PC-9 (cell line): ENCODE data around the gene AIG1. TPM values are rescaled to one million over a fixed set of nuclear protein-coding genes. Genes with fewer than 3 reads are reported as not detected.
A peak's percentile ranks its signal among the peaks of the same experiment; 100 is the strongest.

Experiments used
- BruUV-seq: library from RNA; stranded (reverse); fragments of 400-500 nt; replicated peaks from 2 replicates; lab custom pipeline; 2021; lab: Mats Ljungman, UMichigan
- CTCF ChIA-PET: fragments of 300-600 bp; sonication (Branson Sonifier 250); formaldehyde crosslinking; loops from one replicate; lab custom pipeline; 2022; ENCODE audit warnings: antibody characterized with exemption; lab: Charles Lee
- POLR2A ChIA-PET: fragments of 300-600 bp; sonication (Branson Sonifier 250); formaldehyde crosslinking; loops from one replicate; lab custom pipeline; 2022; ENCODE audit warnings: antibody characterized with exemption; ENCODE audit not compliant: unreplicated experiment; lab: Charles Lee
- DNase-seq, 2 experiments: peaks; one replicate each; pipeline versions ENCODE4 v3.0.0 to v3.0.0-alpha.2; 2015 to 2022; ENCODE audit warnings: mixed read lengths in 1 of 2
- H2AFZ ChIP-seq: fragments of 200-600 bp; sonication (generic); 2 replicates; pipeline ENCODE4 v1.8.1; 2017; ENCODE audit warnings: antibody characterized with exemption
- H3F3A ChIP-seq: fragments of 200-600 bp; sonication (generic); 2 replicates; pipeline ENCODE4 v1.8.1; 2017; ENCODE audit warnings: antibody characterized with exemption, mild to moderate bottlenecking, low read depth; ENCODE audit not compliant: insufficient read depth
- H3K27ac ChIP-seq: fragments of 200-600 bp; sonication (generic); 2 replicates; pipeline ENCODE4 v1.6.1; 2016; ENCODE audit warnings: mixed run types
- H3K27me3 ChIP-seq: fragments of 200-600 bp; sonication (generic); 2 replicates; pipeline ENCODE4 v1.6.1; 2016; ENCODE audit warnings: low read depth, mixed run types; ENCODE audit not compliant: insufficient read depth
- H3K36me3 ChIP-seq: fragments of 200-600 bp; sonication (generic); 2 replicates; pipeline ENCODE4 v1.6.1; 2016; ENCODE audit warnings: low read depth, mixed run types
- H3K4me1 ChIP-seq: fragments of 200-600 bp; sonication (generic); replicated peaks from 2 replicates; pipeline ENCODE4 v1.6.1; 2016; ENCODE audit warnings: mixed run types; ENCODE audit not compliant: insufficient read depth
- H3K4me2 ChIP-seq: fragments of 200-600 bp; sonication (generic); 2 replicates; pipeline ENCODE4 v1.6.1; 2017; ENCODE audit warnings: mixed run types
- H3K4me3 ChIP-seq: fragments of 200-600 bp; sonication (generic); 2 replicates; pipeline ENCODE4 v1.6.1; 2016; ENCODE audit warnings: mixed run types
- H3K79me2 ChIP-seq: fragments of 200-600 bp; sonication (generic); 2 replicates; pipeline ENCODE4 v1.6.1; 2017; ENCODE audit warnings: low read depth, mixed run types
- H3K9me2 ChIP-seq: fragments of 200-600 bp; sonication (generic); 2 replicates; pipeline ENCODE4 v1.8.1; 2017; ENCODE audit warnings: mild to moderate bottlenecking; ENCODE audit not compliant: insufficient read depth
- H3K9me3 ChIP-seq: fragments of 200-600 bp; sonication (generic); 2 replicates; pipeline ENCODE4 v1.8.1; 2016; ENCODE audit warnings: low read depth; ENCODE audit not compliant: insufficient read depth
- H4K20me1 ChIP-seq: fragments of 200-600 bp; sonication (generic); 2 replicates; pipeline ENCODE4 v1.8.1; 2017; ENCODE audit not compliant: insufficient read depth
- EZH2 ChIP-seq: fragments of 200-600 bp; sonication (generic); IDR thresholded peaks from 2 replicates; pipeline ENCODE4 v1.8.0; 2017; ENCODE audit warnings: antibody characterized with exemption, low read depth
- intact Hi-C: fragments of 100-400 bp; cut with micrococcal nuclease; formaldehyde crosslinking; loops from one replicate; pipeline ENCODE4 v1.10.0; 2022; ENCODE audit not compliant: unreplicated experiment
- total RNA-seq: library from RNA; stranded (reverse); gene quantifications from 2 replicates; pipeline ENCODE4 v1.2.3, GENCODE V29; 2021
- TF ChIP-seq, protein P1 (sequence below): fragments of 200-600 bp; sonication (generic); conservative IDR thresholded peaks from 2 replicates; pipeline ENCODE4 v1.6.1; 2017; ENCODE audit warnings: mixed run types, antibody characterized with exemption, mild to moderate bottlenecking, moderate library complexity

Gene AIG1
- total RNA-seq, 1 experiment from 2014 or later, result 37.7 TPM

DNA sequence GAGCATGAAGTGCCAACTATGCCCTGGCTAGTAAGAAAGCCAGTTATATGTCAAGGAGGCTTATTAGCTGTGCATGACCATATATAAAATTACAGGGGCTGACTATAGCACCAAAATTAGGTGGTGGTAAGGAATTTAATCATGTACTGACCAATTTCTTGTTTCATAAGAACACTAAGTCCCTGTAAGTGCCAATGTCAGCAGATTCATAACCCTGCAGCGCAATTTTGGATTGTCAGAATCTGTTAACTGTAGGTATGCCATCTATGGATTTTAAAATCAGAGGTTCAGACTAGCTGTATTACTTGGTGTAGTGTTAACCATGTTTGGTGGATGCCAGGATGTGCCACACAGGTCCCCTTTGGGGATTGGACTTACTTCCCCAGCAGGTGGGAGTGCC lies 207.8 kb downstream of the AIG1 start:
- DNase-seq, result no peak
- no peaks in the 10 kb centered on the region for H3F3A ChIP-seq
- H4K20me1 ChIP-seq, result no peaks in the 10 kb centered on the region
- H3K4me2 ChIP-seq, result no peak overlapping the region
- no peak overlapping the region for H3K4me3 ChIP-seq
- H3K27me3 ChIP-seq, result no peaks in the 10 kb centered on the region
- no peaks in the 10 kb centered on the region for H3K9me2 ChIP-seq
- no TSS peak for BruUV-seq
- no peak overlapping the region for H2AFZ ChIP-seq
- no peaks in the 10 kb centered on the region for H3K4me1 ChIP-seq
- ChIA-PET POLR2A (no interaction called here), CTCF (no interaction called here)
- H3K36me3 ChIP-seq, result no peaks in the 10 kb centered on the region
- no peaks in the 10 kb centered on the region for H3K79me2 ChIP-seq
- H3K9me3 ChIP-seq, result no peaks in the 10 kb centered on the region
- intact Hi-C loops, result no loop called here
- TF ChIP-seq, protein P1, sequence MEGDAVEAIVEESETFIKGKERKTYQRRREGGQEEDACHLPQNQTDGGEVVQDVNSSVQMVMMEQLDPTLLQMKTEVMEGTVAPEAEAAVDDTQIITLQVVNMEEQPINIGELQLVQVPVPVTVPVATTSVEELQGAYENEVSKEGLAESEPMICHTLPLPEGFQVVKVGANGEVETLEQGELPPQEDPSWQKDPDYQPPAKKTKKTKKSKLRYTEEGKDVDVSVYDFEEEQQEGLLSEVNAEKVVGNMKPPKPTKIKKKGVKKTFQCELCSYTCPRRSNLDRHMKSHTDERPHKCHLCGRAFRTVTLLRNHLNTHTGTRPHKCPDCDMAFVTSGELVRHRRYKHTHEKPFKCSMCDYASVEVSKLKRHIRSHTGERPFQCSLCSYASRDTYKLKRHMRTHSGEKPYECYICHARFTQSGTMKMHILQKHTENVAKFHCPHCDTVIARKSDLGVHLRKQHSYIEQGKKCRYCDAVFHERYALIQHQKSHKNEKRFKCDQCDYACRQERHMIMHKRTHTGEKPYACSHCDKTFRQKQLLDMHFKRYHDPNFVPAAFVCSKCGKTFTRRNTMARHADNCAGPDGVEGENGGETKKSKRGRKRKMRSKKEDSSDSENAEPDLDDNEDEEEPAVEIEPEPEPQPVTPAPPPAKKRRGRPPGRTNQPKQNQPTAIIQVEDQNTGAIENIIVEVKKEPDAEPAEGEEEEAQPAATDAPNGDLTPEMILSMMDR, result no peak
- no peak for TF ChIP-seq EZH2
- no peak overlapping the region for H3K27ac ChIP-seq

DNA sequence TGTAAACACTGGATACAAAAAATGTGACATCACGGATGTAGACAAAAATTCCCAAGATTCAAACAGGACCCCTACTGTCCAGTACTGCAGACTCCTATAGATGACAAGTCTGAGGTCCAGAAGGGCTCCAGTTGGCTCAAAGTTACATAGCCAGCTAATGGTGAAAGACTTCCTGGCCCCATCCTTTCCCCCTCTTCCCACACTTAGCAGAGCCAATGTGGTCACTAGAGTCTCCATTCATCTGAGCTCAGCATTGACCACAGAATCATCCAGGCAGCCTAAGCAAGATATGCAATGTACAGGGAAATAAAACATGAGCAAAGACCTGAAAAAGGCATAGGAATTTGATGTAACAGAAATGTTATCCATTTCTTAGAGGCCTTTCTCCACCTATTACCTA lies 209.3 kb downstream of the AIG1 start:
- Histone ChIP-seq H3K4me2 (no peak overlapping the region), H3F3A (no peaks in the 10 kb centered on the region), H3K27ac (no peak overlapping the region), H4K20me1 (no peaks in the 10 kb centered on the region), H3K27me3 (no peaks in the 10 kb centered on the region), H3K4me3 (no peak overlapping the region), H3K9me2 (no peaks in the 10 kb centered on the region), H2AFZ (no peak overlapping the region), H3K79me2 (no peaks in the 10 kb centered on the region), H3K9me3 (no peaks in the 10 kb centered on the region), H3K4me1 (no peaks in the 10 kb centered on the region), H3K36me3 (no peaks in the 10 kb centered on the region)
- no peak for DNase-seq
- BruUV-seq, result no TSS peak
- CTCF ChIA-PET, result no interaction called here
- POLR2A ChIA-PET, result interaction anchor here (0.6 kb wide), 1 partner anchor 30 kb away, joined by 4 read pairs; no protein-coding TSS in a partner anchor
- TF ChIP-seq, protein P1, result no peak
- TF ChIP-seq EZH2, result no peak
- intact Hi-C loops, result loop anchor here (10.0 kb wide), 1 partner anchor 795 kb away; no protein-coding TSS in a partner anchor

DNA sequence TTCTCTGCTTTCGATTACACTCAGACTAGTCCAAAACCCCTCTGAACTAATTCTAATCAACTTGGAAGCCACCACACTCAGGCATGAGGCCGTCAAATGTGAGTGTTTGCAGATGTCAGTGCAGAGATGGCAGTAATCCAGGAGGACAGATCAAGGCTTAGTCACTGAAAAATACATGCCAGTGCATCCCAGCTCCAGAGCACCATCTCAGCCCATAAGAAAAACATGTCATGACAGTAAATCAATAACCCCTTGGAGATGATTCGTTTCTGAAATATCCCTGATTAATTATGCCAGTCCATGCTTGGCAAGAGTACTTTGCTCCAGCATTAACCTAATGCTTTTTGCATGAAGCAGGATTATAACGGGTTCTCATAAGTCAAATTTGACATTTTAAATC lies 210.3 kb downstream of the AIG1 start:
- no peaks in the 10 kb centered on the region for H3K9me3 ChIP-seq
- no peaks in the 10 kb centered on the region for H3K27me3 ChIP-seq
- no peak overlapping the region for H3K27ac ChIP-seq
- POLR2A ChIA-PET, result no interaction called here
- no peak overlapping the region for H2AFZ ChIP-seq
- no peak overlapping the region for H3K4me2 ChIP-seq
- BruUV-seq, result no TSS peak
- H4K20me1 ChIP-seq, result no peaks in the 10 kb centered on the region
- CTCF ChIA-PET, result no interaction called here
- no peak for TF ChIP-seq EZH2
- TF ChIP-seq, protein P1, result no peak
- H3K9me2 ChIP-seq, result no peaks in the 10 kb centered on the region
- H3F3A ChIP-seq, result no peaks in the 10 kb centered on the region
- H3K4me3 ChIP-seq, result no peak overlapping the region
- intact Hi-C loops, result loop anchor here (10.0 kb wide), 1 partner anchor 796 kb away; no protein-coding TSS in a partner anchor
- no peaks in the 10 kb centered on the region for H3K4me1 ChIP-seq
- H3K36me3 ChIP-seq, result no peaks in the 10 kb centered on the region
- no peaks in the 10 kb centered on the region for H3K79me2 ChIP-seq
- DNase-seq, result peak in 1 of 2 experiments; percentile 38
